HG03432 (cell line): ENCODE data around the gene UGDH.

ENCODE experiments used
- ATAC-seq: cut with Tn5 transposase; IDR thresholded peaks from one replicate; pipeline ENCODE4 v1.9.1; 2021; ENCODE audit warnings: mild to moderate bottlenecking, moderate library complexity; ENCODE audit not compliant: unreplicated experiment

UGDH gene

DNA sequence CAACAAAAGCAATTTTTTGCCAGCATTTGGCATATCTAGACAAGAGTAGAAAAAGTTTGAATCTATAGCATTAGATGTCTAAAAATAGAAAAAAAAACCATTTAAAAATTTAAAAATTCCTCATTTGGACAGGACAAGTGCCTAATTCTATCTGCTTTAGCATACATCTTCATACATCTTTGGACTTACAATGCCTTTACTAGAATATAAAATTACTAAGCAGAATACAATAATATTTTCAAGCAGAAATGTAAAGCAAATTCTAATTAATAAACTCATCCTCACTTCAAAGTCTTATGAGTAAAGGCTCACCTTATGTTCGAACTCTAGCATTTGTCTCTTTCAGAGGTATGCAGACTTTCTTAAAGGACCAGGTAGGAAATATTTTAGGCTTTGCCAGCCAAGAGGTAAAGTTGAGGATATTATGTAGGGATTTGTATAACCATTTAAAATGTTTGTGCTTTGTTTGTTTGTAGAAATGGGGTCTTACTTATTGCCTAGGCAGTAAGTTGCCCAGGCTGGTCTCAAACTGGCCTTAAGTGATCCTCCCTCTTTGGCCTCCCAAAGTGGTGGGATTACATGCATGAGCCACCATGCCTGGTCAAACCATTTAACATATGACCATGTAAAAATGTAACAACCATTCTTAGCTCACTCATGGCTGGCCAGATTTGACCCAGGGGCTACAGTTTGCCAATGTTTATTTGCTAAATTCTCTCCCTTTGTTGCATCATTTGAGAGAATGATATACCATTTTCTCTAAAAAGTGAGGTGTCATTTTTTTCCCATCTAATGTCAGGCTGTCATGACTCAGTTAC, 29.1 kb downstream of the UGDH start:
- no peak for ATAC-seq

DNA sequence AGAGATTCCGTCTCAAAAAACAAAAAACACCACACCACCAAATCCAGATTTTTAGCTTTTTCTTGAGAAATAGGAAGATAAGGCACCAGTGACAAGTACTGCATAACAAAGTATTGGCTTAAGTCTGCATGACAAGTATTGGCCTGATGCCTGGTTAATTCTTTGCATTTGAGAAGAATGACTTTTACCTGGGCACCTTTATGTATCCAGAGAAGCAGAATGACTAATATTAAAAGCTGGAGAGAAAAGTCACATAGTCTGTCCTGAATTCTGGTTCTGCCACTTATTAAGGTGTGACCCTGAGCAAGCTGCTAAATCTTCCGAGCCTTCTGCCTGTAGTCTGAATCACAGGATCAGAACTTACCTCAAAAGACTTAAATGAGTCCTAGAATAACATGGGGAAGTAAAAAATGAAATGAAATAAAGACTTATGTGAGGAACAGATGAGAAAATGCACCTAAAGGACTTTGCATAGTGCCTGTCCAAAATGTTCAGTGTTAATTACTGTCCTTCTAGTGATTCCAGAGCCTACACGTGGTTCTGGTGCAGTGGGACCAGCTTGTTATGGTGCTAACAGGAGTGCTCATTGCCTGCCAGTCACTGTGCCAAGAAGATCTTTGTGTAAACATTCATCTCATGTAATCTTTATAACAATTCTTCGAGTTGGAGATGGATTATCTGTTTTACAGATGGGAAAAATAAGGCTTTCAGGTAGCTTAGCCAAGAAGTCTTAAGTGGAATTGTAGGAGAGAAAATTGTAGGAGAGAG, 31.6 kb downstream of the UGDH start:
- no peak for ATAC-seq

DNA sequence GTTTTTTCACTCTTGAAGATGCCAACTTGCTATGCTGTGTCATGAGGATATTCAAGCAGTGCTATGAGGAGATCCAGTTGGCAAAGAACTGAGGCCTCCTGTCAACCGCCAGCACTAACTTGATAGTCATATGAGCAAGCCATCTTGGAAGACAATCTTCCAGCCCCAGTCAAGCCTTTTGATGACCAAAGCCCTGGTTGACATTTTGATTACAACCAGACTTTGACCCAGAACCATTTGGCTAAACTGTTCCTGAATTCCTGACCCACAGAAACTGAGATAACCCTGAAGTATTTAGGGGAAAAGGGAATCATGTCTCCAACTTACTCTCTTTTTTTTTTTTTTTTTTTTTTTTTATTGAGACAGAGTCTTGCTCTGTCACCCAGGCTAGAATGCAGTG, 32.9 kb downstream of the UGDH start:
- no peak for ATAC-seq

DNA sequence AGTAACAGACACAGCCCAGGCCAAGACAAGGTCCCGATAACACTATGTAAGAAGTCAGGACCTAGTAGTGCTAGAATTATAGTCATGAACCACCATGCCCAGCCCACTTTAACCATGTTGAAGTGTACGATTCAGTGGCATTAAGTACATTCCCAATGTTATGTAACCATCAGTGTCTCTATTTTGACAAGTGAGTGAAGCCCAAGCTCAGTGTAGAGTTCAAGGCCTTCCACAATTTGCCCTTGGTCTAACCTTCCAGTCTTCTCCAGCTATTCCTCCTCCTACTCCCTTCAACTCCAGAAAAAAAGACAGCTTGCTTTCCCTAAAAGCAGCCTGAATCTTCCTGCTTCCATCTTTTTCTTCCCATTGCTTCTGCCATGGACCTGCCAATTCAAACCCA, 36.9 kb downstream of the UGDH start:
- ATAC-seq = no peak

DNA sequence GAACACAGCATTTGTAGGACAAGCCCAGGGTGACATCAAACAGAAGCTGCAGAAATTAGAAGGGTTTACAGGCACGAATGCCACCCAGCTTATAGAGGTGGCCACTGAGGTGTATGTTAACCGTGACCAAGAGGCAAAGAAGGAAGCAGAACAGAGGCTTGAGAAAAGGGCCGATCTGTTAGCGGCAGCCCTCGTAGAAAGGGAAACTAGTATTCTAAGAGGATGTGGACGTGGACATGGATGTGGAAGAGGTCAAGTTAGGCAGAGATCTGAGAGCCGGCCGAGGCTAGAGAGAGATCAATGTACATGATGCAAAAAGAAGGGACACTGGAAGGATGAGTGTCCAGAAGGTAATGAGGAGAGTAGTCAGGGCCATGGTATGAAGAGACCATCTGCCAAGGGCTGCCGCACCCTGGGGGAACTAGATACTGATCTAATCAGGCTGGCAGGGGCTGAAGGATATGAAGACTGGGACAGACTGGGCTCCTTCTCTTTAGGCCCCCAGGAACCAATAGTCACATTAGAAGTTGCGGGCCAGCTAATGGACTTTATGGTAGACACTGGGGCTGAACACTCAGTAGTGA, 40.9 kb downstream of the UGDH start:
- ATAC-seq = no peak

DNA sequence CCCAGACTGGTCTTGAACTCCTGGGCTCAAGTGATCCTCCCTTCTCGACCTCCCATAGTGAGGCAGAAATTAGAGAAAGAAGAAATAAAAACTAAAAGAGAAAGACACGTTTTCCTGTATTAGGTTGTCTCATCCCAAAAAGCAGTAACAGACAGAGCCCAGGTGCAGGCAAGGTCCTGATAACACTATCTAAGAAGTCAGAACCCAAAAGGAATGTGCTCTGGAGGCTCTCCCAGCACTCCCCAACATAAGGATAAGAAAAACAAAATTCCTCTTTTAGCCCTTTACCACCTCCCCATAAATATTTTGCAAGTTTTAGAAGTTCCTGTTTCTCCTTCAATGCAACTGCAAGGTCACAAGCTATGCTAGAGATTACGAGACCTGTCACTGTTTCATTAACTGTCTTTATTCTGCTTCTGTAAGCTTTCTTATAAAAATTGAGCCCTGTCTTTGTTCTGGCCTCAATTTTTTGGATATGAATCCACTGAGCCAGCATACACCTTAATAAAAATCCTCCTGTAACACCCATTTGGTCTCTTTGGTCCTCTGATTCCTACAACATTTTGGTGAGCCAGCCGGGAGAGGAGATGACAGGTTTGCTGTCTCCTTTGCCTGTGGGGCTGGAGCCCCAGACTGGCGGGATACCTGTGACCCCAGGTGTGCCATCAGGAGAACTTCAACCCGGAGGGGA, 42.5 kb downstream of the UGDH start:
- ATAC-seq = no peak

DNA sequence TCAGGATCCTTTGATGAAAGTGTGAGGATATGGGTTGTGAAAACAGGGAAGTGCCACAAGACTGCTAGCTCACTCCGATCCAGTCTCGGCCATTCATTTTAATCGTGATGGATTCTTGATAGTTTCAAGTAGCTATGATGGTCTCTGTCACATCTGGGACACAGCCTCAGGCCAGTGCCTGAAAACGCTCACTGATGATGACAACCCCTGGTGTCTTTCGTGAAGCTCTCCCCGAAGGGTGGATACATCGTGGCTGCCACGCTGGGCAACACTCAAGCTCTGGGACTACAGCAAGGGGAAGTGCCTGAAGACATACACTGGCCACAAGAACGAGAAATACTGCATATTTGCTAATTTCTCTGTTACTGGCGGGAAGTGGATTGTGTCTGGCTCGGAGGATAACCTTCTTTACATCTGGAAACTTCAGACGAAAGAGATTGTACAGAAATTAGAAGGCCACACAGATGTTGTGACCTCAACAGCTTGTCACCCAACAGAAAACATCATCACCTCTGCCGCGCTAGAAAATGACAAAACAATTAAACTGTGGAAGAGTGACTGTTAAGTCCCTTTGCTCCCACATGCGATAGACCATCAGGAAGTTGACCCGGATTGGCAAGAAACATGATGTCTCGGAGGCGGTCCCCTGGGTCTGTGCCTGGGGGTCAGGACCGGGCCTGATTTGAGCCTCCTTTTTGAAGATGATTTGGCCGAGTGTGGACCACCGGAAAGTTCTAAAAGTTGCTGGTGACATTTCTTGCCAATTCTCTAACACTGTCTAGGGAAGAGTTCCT, 46.1 kb downstream of the UGDH start:
- no peak for ATAC-seq

DNA sequence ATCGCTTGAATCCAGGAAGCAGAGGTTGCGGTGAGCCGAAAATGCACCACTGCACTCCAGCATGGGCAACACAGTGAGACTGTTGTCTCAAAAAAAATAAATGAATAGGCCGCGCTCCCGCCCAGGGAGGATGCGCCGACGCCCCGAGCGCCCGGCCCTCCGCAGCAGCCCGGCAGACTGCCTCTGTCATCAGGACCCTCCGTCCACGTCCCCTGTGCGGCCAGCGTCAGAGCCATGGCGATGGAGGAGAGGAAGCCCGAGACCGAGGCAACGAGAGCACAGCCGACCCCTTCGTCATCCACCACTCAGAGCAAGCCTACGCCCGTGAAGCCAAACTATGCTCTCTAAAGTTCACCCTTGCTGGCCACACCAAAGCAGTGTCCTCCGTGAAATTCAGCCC, 47.0 kb downstream of the UGDH start:
- ATAC-seq = no peak

DNA sequence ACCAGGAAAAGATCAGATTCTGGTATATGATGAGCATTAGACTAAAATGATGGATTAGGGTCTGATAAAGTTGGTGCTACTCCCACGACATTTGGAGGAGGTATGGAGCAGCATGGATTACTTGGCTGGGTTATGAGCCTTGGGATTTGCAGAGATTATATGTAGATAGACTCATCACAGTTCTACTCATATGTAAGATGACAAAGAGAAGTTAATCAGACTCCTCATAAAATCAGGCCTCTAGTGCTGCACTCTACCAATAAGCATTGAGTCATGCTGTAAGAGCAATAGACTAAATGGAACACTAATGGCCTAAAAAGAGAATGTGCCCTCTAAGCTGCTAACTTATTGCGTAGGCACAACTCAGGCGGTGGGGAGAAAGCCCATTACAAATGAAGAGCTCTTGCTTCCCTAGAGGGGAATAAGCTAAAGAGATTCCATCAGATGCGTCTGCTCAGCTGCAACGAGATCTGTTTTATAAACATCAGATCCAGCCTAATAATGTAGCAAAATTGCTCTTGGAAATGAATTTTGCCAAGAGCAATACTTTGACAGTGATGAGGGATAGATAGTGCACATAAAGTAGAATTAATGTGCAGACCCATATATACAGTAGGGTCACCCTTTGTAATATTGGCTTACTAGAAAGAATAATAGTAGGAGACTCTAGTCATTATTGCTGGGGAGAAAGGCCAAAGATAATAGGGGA, 50.9 kb downstream of the UGDH start:
- no peak for ATAC-seq

DNA sequence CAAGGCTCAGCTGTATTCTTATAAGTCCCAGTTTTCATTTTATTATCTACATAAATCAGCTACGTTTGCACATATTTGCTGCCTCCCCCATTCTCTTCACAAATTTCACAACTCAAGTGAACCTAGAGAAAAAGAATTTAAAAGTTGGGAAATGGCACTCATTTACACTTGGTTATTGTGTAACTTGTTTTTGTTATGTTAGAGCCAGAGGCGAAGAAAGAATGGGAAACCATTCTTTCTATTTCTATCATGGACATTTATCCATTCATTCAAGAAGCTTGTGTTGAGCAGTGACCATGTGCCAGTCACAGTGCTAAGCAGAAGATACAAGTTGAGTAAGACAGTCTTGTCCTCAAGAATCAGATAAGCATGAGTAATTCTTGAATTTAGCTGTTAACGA, 54.8 kb downstream of the UGDH start:
- no peak for ATAC-seq

DNA sequence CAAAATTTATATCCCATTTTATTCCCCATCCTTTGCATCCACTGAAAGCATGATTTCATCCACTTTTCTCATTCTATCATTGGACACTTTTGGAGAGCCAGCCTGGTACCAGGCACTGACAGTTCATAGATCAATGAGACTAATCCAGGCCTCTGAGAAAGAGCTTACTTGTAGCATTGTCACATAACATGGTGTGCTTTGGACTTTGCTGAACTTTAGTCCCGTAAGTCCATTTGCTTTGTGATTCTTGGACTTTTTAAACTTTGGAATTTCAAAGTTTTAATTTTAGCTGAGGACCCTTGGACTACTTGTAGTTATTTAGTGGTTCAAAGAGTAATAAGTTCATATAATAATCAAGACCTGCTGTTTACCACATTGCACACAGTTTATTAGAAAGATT, 56.8 kb downstream of the UGDH start:
- ATAC-seq = no peak

DNA sequence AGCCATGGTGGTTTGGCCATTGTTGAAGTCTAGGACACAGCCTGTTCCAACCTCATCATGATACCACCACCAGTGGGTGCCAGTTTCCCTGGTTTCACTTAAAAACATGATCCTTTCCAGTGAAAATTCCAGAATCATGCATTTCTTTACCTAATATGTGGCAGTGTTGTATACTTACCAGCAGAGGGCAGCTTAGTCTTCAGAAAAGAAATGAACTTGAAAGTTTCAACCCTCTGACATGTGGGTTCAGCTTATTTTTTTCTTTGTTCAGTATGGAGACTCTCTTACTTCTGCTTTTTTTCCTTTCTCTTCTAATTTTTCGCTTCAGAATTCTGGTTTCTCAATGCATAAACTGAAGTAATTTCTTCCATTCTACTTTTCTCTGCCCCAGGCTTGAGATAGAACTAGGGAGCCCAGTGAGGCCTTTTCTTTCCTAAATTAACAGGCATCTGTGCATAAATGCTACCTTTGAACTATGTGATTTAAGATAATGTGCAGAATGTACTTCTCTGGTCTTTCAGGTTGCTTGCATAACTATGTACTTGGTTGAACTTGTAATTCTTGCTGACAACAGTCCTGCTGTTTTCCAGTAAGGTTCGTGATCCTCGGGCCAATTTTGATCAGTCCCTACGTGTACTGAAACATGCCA, 57.7 kb downstream of the UGDH start:
- ATAC-seq = peak; percentile 76

DNA sequence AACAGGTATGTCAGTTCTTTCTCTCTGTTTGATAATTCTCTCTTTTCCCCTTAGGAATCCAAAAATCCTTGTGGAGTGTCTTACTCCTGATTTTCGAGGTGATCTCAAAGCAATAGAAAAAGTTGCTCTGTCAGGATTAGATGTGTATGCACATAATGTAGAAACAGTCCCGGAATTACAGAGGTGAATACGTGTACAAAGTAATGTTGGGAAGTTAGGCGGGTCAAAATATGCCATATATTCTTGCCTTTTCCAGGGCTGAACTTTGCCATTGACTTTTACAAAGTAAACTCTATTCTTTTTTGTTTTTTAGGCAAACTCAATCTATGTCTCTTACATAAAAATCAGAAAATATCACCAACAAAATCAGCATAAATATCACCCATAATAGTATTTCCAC, 59.8 kb downstream of the UGDH start:
- ATAC-seq = no peak

DNA sequence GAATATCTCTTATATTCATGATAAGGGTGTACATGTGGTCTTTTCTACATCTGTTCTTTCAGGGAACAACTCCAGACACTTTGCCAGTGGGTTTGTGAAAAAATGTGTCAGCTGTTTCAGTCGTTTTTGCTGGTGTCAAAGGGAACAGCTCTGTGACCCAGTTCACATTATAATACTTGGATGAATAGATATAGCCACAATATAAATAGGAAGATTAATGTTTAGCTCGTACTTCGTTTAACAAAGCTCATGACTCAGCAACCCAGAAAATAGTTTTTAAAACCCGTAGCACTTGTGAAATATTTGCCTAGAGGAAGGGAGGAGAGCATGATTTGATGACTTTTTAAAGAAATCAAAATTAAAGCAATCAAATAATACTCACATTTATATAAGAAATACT, 60.5 kb downstream of the UGDH start:
- ATAC-seq = no peak

DNA sequence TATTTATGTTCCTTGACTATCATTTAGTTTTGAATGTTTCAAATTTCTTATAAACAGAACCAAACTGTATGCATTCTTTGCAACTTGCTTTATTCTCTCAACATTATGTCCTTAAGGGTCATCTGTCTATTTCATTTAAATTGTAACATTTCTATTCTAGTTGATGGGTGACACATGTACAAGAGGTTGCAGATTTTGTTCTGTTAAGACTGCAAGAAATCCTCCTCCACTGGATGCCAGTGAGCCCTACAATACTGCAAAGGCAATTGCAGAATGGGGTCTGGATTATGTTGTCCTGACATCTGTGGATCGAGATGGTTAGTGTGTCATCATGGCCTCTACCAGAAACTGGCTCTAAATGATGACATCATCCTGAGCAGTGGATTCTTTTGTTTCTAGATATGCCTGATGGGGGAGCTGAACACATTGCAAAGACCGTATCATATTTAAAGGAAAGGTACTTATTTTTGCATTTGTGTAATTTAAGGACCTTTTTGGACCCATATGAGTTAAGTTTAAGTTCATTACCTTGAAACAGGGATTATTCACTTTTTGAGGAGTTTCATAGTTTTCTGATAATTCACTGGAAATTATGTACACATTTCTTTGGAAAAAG, 62.2 kb downstream of the UGDH start:
- no peak for ATAC-seq

DNA sequence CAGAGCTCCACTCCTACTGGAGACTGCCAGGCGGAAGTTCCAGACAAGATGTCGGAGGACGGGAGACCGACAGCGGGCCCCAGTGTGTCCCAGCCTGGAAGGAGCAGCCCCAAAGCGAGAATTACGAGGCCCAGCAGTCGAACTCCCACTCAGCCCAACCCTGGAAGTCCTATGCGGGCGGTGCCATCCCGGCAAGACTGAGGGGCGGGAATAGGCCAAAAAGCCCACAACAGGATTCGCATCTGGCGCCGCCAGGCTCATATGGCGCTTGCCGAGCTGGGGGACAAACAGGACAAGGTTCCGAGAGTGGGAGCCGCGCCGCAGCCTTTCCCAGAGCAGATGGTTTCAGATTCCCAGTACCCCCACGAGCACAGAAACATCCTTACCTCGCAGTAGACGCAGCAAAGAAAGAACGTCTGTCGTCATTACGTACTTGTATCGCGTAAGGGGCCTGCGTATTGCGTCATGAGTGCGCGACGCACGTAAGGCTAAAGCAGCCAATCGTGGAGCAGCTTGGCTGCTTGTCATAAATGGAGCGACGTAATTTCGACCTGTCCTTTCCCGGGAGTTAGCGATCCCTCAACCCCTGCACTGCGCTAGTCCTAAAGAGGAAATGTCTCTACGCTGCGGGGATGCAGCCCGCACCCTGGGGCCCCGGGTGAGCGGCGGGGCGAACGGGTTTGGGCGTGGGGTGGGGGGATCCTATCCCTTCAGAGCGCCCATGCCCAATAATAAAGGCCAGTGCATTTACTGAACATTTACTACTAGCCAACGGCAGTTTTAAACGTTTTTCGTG, 68.5 kb downstream of the UGDH start, which contains the start of the genes LIAS and RPL9:
LIAS (plus strand) TSS at position 552 of the 796 bp plus-strand sequence; CDS start at position 614, 62 bp downstream.
RPL9 (minus strand) TSS at position 418 of the 796 bp plus-strand sequence. CDS start 483 bp downstream, outside the sequence.
- ATAC-seq = peak; percentile 86

DNA sequence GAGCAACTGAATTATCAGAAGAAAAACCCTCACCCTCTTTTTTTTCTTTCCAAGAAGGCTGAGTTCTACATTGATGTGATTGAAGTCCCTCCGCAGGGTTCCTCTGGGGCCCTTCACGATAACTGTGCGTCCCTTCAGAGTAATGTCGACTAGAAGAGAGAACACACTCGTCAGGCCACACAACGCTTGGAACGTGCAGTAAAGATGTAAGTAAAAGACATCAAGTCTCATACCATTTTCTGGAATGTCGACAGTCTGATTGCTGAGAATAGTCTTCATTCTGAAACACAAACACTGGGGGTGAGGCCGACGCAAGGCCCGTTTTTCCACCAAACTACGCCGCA, 69.1 kb downstream of the UGDH start:
- ATAC-seq = peak; percentile 1
